ENCODE measurements around the gene APEH.

APEH gene

GRCh38 chr3:49727924-49728361 is 53.8 kb downstream of the APEH start:
- no peak for DNase-seq (ENCODE audit: low spot score)

GRCh38 chr3:49729966-49730609 is 55.9 kb downstream of the APEH start:
- DNase-seq (ENCODE audit: low spot score): no peak

GRCh38 chr3:49732597-49732996 is 58.4 kb downstream of the APEH start:
- DNase-seq (ENCODE audit: low spot score): no peak

- DNase-seq (ENCODE audit: low spot score): no peak
Observed at GRCh38 chr3:49733551-49733950, 59.4 kb downstream of the APEH start.

Data from AG08395 (cell line).